Measurements from ENCODE around the gene PDCD5. TPM values are rescaled to one million over a fixed set of nuclear protein-coding genes. Genes with fewer than 3 reads are reported as not detected.

PDCD5 gene
- total and polyA plus RNA-seq, 2 of the 4 experiments (the other 2 are of a cell fraction), result 30.6 to 74.1 TPM

- Histone ChIP-seq H2BK5ac (ENCODE audit: low read depth, low read length, poor library complexity, severe bottlenecking) (no peak overlapping the region), H3K27ac (ENCODE audit: insufficient read depth, low read length) (no peak overlapping the region), H3K27me3 (ENCODE audit: control insufficient read depth, insufficient read depth, low read length) (no peaks in the 10 kb centered on the region), H3K79me1 (ENCODE audit: low read depth in 1 of 2, low read length in 2 of 2) (no peaks in the 10 kb centered on the region), H2AK9ac (replicated peaks; ENCODE audit: low read depth, low read length, poor library complexity) (no peak overlapping the region), H3K9me1 (ENCODE audit: insufficient read depth, low read length) (no peaks in the 10 kb centered on the region), H3K4me1 (ENCODE audit: control insufficient read depth, insufficient read depth, low read length) (no peaks in the 10 kb centered on the region), H3K4ac (ENCODE audit: low read depth, low read length) (no peak overlapping the region), H2AK5ac (ENCODE audit: low read depth, low read length) (no peak overlapping the region), H2BK15ac (ENCODE audit: low read depth, low read length) (no peak overlapping the region), H4K20me1 (ENCODE audit: insufficient read depth, low read length) (no peaks in the 10 kb centered on the region), H3K4me2 (ENCODE audit: low read depth, low read length) (no peak overlapping the region), H3K36me3 (ENCODE audit: control insufficient read depth, insufficient read depth, low read length) (peaks cover 42% of the 10 kb centered on the region), H2BK120ac (ENCODE audit: low read depth, low read length) (no peak overlapping the region), H4K91ac (ENCODE audit: insufficient read depth, low read depth, low read length) (no peak overlapping the region), H3K9me3 (ENCODE audit: control insufficient read depth, insufficient read depth, low read length) (no peaks in the 10 kb centered on the region), H3K56ac (ENCODE audit: extremely low read depth, insufficient read depth, low read length) (no peak overlapping the region), H2AFZ (replicated peaks; ENCODE audit: low read length, poor library complexity) (no peak overlapping the region), H4K8ac (ENCODE audit: low read depth in 2 of 2, low read length in 2 of 2) (no peak overlapping the region), H4K5ac (ENCODE audit: low read depth, low read length) (no peak overlapping the region), H2BK20ac (ENCODE audit: low read depth, low read length) (no peak overlapping the region), H3K4me3 (ENCODE audit: insufficient read depth, low read depth, low read length) (no peak overlapping the region), H3K14ac (replicated peaks; ENCODE audit: low read depth, low read length) (no peak overlapping the region), H3K9ac (ENCODE audit: low read depth, low read length) (no peak overlapping the region), H3K18ac (ENCODE audit: low read depth, low read length) (no peak overlapping the region), H3K23ac (ENCODE audit: low read depth, low read length) (no peak overlapping the region)
- intact Hi-C loops (cut with micrococcal nuclease) (no loop called here), in situ Hi-C loops (cut with MboI; ENCODE audit: low sequenced_read_pairs) (no loop called here), dilution Hi-C loops (cut with HindIII; ENCODE audit: low sequenced_read_pairs, unreplicated experiment) (no loop called here)
- DNase-seq (no peak), ATAC-seq (ENCODE audit: low read depth) (no peak)
- ChIA-PET POLR2A (ENCODE audit: unreplicated experiment) (no interaction called here), CTCF (interaction anchor here (0.8 kb wide), 1 partner anchor 8 kb away, joined by 3 read pairs; no protein-coding TSS in a partner anchor)
- WGBS, 2 experiments (ENCODE audit: extremely low coverage in 2 of 2, insufficient read length in 1 of 2), result 100% methylated on average over 2 of the region's 14 CpGs; no CpG with 5 or more reads in 1 of the 2 experiments
- BruUV-seq (replicated peaks), result no TSS peak
- no peak for TF ChIP-seq MAZ (IDR thresholded peaks at IDR 0.05; ENCODE audit: borderline replicate concordance, low read depth, low read length)
- no peak for TF ChIP-seq CTCF (conservative IDR thresholded peaks at IDR 0.05; ENCODE audit: low read depth, low read length)
- no peak for TF ChIP-seq MXI1 (IDR thresholded peaks at IDR 0.05; ENCODE audit: borderline replicate concordance, low read depth, low read length)
- TF ChIP-seq RAD21 (IDR thresholded peaks at IDR 0.05; ENCODE audit: low read length), result no peak
- TF ChIP-seq MAFK (IDR thresholded peaks at IDR 0.05; ENCODE audit: low read depth, low read length), result no peak
- TF ChIP-seq RFX5 (IDR thresholded peaks at IDR 0.05; ENCODE audit: low read depth, low read length), result no peak
- TF ChIP-seq SMC3 (IDR thresholded peaks at IDR 0.05; ENCODE audit: low read depth, low read length), result no peak
- no peak for TF ChIP-seq CEBPB (IDR thresholded peaks at IDR 0.05; ENCODE audit: low read depth, low read length)
- no peak for TF ChIP-seq ELK1 (IDR thresholded peaks at IDR 0.05; ENCODE audit: borderline replicate concordance, low read depth, low read length)
- no peak for TF ChIP-seq BHLHE40 (IDR thresholded peaks at IDR 0.05; ENCODE audit: low read depth, low read length)
- TF ChIP-seq CHD1 (IDR thresholded peaks at IDR 0.05; ENCODE audit: low read depth, low read length), result no peak
- no peak for TF ChIP-seq FOS (IDR thresholded peaks at IDR 0.05; ENCODE audit: low read depth, low read length)
- no peak for TF ChIP-seq USF2 (IDR thresholded peaks at IDR 0.05; ENCODE audit: low read depth, low read length)
- no peak for TF ChIP-seq NFE2L2 (IDR thresholded peaks at IDR 0.05; ENCODE audit: low read depth, low read length)
Observed at GRCh38 chr19:32630338-32630737, 49.3 kb downstream of the PDCD5 start.
